C4-2B (cell line): ENCODE data around the gene LZTS3.
"Not testable (repeated sequence)": the region's sequence is repeated elsewhere in the genome, so short reads cannot be mapped to it uniquely, and the experiment has no call there.

Source experiments
- ZFX ChIP-seq: fragments of 450-650 bp; IDR thresholded peaks from 2 replicates; pipeline ENCODE4 v1.6.1; 2017
- TF ChIP-seq, protein P1 (sequence below): fragments of 450-650 bp; conservative IDR thresholded peaks from 2 replicates; pipeline ENCODE4 v1.5.1; 2017; ENCODE audit warnings: mild to moderate bottlenecking

DNA sequence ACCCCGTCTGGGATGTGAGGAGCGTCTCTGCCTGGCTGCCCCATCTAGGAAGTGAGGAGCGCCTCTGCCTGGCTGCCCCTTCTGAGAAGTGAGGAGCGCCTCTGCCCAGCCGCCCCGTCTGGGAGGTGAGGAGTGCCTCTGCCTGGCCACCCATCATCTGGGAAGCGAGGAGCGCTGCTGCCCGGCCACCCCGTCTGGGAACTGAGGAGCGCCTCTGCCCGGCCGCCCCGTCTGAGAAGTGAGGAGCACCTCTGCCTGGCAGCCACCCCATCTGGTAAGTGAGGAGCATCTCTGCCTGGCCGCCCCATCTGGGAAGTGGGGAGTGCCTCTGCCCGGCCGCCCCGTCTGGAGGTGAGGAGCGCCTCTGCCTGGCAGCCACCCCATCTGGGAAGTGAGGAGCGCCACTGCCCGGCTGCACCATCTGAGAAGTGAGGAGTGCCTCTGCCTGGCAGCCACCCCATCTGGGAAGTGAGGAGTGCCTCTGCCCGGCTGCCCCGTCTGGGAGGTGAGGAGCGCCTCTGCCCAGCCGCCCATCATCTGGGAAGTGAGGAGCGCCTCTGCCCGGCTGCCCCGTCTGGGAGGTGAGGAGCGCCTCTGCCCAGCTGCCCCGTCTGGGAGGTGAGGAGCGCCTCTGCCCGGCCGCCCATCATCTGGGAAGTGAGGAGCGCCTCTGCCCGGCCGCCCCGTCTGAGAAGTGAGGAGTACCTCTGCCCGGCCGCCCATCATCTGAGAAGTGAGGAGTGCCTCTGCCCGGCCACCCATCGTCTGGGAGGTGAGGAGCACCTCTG is 48.4 kb downstream of the LZTS3 start:
- TF ChIP-seq, protein P1, sequence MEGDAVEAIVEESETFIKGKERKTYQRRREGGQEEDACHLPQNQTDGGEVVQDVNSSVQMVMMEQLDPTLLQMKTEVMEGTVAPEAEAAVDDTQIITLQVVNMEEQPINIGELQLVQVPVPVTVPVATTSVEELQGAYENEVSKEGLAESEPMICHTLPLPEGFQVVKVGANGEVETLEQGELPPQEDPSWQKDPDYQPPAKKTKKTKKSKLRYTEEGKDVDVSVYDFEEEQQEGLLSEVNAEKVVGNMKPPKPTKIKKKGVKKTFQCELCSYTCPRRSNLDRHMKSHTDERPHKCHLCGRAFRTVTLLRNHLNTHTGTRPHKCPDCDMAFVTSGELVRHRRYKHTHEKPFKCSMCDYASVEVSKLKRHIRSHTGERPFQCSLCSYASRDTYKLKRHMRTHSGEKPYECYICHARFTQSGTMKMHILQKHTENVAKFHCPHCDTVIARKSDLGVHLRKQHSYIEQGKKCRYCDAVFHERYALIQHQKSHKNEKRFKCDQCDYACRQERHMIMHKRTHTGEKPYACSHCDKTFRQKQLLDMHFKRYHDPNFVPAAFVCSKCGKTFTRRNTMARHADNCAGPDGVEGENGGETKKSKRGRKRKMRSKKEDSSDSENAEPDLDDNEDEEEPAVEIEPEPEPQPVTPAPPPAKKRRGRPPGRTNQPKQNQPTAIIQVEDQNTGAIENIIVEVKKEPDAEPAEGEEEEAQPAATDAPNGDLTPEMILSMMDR = not testable (repeated sequence)
- TF ChIP-seq ZFX = not testable (repeated sequence)
